Heart right ventricle (tissue), 16 donors: ENCODE data around the gene AURKA. TPM values are rescaled to one million over a fixed set of nuclear protein-coding genes. Genes with fewer than 3 reads are reported as not detected.

Experiments
- ATAC-seq, 8 donors: fragments of 200-7000 bp; cut with Tn5 transposase; one replicate each; pipeline ENCODE4 v1.9.1; 2020; ENCODE audit warnings: mild to moderate bottlenecking in 8 of 8, moderate library complexity in 8 of 8, moderate number of reproducible peaks in 1 of 8
- DNase-seq, 2 donors: peaks; one replicate each; pipeline ENCODE4 v3.0.0-alpha.2; 2020
- H3K27ac ChIP-seq, 10 donors: fragments of 200-600 bp; sonication (generic) in 2 of 10; one replicate each; pipeline versions ENCODE4 v1.5.0 to v1.8.0; 2020 to 2022; ENCODE audit warnings: mild to moderate bottlenecking in 3 of 10
- H3K27me3 ChIP-seq, 7 donors: fragments of 200-600 bp; one replicate each; pipeline ENCODE4 v1.8.0; 2021 to 2022; ENCODE audit warnings: mild to moderate bottlenecking in 2 of 7
- H3K36me3 ChIP-seq, 9 donors: fragments of 200-600 bp; sonication (generic) in 1 of 9; one replicate each; pipeline versions ENCODE4 v1.5.0 to v1.8.0; 2020 to 2022; ENCODE audit warnings: mild to moderate bottlenecking in 2 of 9
- H3K4me1 ChIP-seq, 9 donors: fragments of 200-600 bp; sonication (generic) in 1 of 9; one replicate each; pipeline versions ENCODE4 v1.5.0 to v1.8.0; 2020 to 2022; ENCODE audit warnings: mild to moderate bottlenecking in 4 of 9
- H3K4me3 ChIP-seq, 10 donors: fragments of 200-600 bp; sonication (generic) in 2 of 10; one replicate each; pipeline versions ENCODE4 v1.5.0 to v1.8.0; 2020 to 2022; ENCODE audit warnings: mild to moderate bottlenecking in 7 of 10, moderate library complexity in 2 of 10
- H3K9me3 ChIP-seq, 11 donors: fragments of 200-600 bp in 10 of 11; sonication (generic) in 2 of 11; one replicate each; pipeline versions ENCODE4 v1.5.0 to v1.8.0; 2013 to 2022; ENCODE audit warnings: mild to moderate bottlenecking in 2 of 11, control low read depth in 1 of 11, moderate library complexity in 1 of 11
- CTCF ChIP-seq, 9 donors: fragments of 200-600 bp; sonication (generic) in 2 of 9; IDR thresholded peaks; one replicate each; pipeline versions ENCODE4 v1.5.0 to v1.8.0; 2021 to 2022; ENCODE audit warnings: antibody characterized with exemption in 9 of 9, mild to moderate bottlenecking in 5 of 9, moderate library complexity in 1 of 9
- WGBS, 2 donors: extraction: QIAGEN DNeasy Blood & Tissue Kit; methylation state at CpG; one replicate each; pipeline ENCODE4 v1.1.7; 2013; ENCODE audit warnings: inconsistent platforms in 1 of 2; 5-methylcytosine and 5-hydroxymethylcytosine counted together
- intact Hi-C, 10 donors: fragments of 100-400 bp; cut with DNase I; formaldehyde crosslinking; loops; one replicate each; pipeline versions ENCODE4 v1.11.1 to v1.14.2; 2022
- polyA plus RNA-seq, 2 donors: library from polyadenylated mRNA; stranded (reverse); fragments of 200-250 nt; gene quantifications; one replicate each; pipeline ENCODE4 v1.2.3, GENCODE V29; 2013
- total RNA-seq, 10 donors: library from RNA; stranded (reverse); fragmentation: NEBNext Ultra II Directional in 3 of 10; extraction: Animal tissue kit (Norgen Biotek cat#: 25700) in 3 of 10; gene quantifications; one replicate each; pipeline versions ENCODE4 v1.2.1 to v1.2.4, GENCODE V29; 2021 to 2023
- donor health status: Arrhythmogenic right ventricular cardiomyopathy.
- donor health status: ischemic (EF 13 %, LVEDD 7.1; RV severe dilation, severe dysfunction).
- donor health status: healthy with polysubstance abuse.
- donor health status: DM: no; HTN: yes; CAD: no.
- donor health status: DM: no; HTN: no; CAD: no.
- donor health status: ischemic (EF 25% LVEDD 6.9; RV normal size, moderate dysfunction).
- donor health status: ischemic (EF 25% LVEDD 5.7; RV mildly dilated, moderate dysfunction).
- donor health status: healthy.
- donor health status: DM: yes; HTN: yes; CAD: no.
- donor health status: Ischemic cardiomyopathy.
- donor health status: ischemic (EF 35%, LVEDD 5.7; RV mildly dilated, moderate dysfunction).
- donor health status: nonischemic (EF 11% LVEDD 7.7; RV severe dilation, severe dysfunction).
- donor health status: DM: yes; HTN: yes; CAD: no.
- donor health status: PGD.
- donor health status: ischemic (EF 29% LVEDD 5.4; RV normal size, mild dysfunction).
- donor health status: nonischemic (EF 23%, LVEDD 6.1; RV moderate dilation, normal function).

AURKA gene
- total and polyA plus RNA-seq, 12 donors = 2.4 to 12.2 (median 7.5) TPM

- intact Hi-C loops = loop anchor here in 1 of 10 donors (5.0 kb wide), 1 partner anchor 36 kb away; no protein-coding TSS in a partner anchor
- Histone ChIP-seq H3K4me1 (peaks cover 7 to 50% (median 34%) of the 10 kb centered on the region in 9 donors), H3K27ac (peak overlapping the region in 4 of 10 donors; percentile 86 to 94 (median 92)), H3K27me3 (no peaks in the 10 kb centered on the region), H3K36me3 (peaks cover 0 to 50% (median 8%) of the 10 kb centered on the region in 9 donors), H3K4me3 (peak overlapping the region in 1 of 10 donors; percentile 91), H3K9me3 (no peaks in the 10 kb centered on the region)
- WGBS, 2 donors = 84 to 86% methylated on average over 8 of the region's 8 CpGs
- DNase-seq (no peak), ATAC-seq (no peak)
- no peak for TF ChIP-seq CTCF (IDR thresholded peaks at IDR 0.05)
These were observed 31.2 kb downstream of the AURKA start for GRCh38 chr20:56360908-56361205.

- WGBS, 2 donors = 57 to 65% methylated on average over 14 of the region's 14 CpGs
- H3K9me3 ChIP-seq = no peaks in the 10 kb centered on the region
- peaks cover 0 to 44% (median 4%) of the 10 kb centered on the region in 9 donors for H3K36me3 ChIP-seq
- H3K4me3 ChIP-seq = peak overlapping the region in 9 of 10 donors; percentile 72 to 95 (median 91)
- TF ChIP-seq CTCF (IDR thresholded peaks at IDR 0.05) = no peak
- H3K27ac ChIP-seq = peak overlapping the region in 9 of 10 donors; percentile 75 to 97 (median 92)
- peaks cover 7 to 50% (median 34%) of the 10 kb centered on the region in 9 donors for H3K4me1 ChIP-seq
- H3K27me3 ChIP-seq = no peaks in the 10 kb centered on the region
- ATAC-seq = peak in 6 of 8 donors; percentile 0 to 19 (median 7)
- intact Hi-C loops = loop anchor here in 1 of 10 donors (5.0 kb wide), 1 partner anchor 37 kb away; no protein-coding TSS in a partner anchor
- DNase-seq = no peak
These were observed 31.7 kb downstream of the AURKA start for GRCh38 chr20:56360133-56360907.

GRCh38 chr20:56359212-56360132 is 32.5 kb downstream of the AURKA start:
- H3K27me3 ChIP-seq = no peaks in the 10 kb centered on the region
- peaks cover 7 to 50% (median 34%) of the 10 kb centered on the region in 9 donors for H3K4me1 ChIP-seq
- TF ChIP-seq CTCF (IDR thresholded peaks at IDR 0.05) = no peak

More at GRCh38 chr20:56359212-56360132, 32.5 kb downstream of the AURKA start:
- DNase-seq = peak; percentile 39 to 61
- 2 to 3% methylated on average over 51 of the region's 51 CpGs for WGBS, 2 donors
- intact Hi-C loops = loop anchor here in 3 of 10 donors (2.0 to 5.0 kb wide), 3 partner anchors 33 to 38 kb away; partner anchors contain the start of genes AURKA (in 2 of the 3) and CSTF1 (in 2 of the 3)
- ATAC-seq = peak; percentile 41 to 72 (median 60)
- peaks cover 0 to 36% (median 0%) of the 10 kb centered on the region in 9 donors for H3K36me3 ChIP-seq
- H3K27ac ChIP-seq = peak overlapping the region; percentile 72 to 97 (median 91)
- no peaks in the 10 kb centered on the region for H3K9me3 ChIP-seq
- H3K4me3 ChIP-seq = peak overlapping the region; percentile 72 to 95 (median 90)
